GM21717 (cell line): ENCODE data around the gene OSBPL3.
A peak's percentile ranks its signal among the peaks of the same experiment; 100 is the strongest.

ENCODE experiments used
- ATAC-seq: cut with Tn5 transposase; IDR thresholded peaks from one replicate; pipeline ENCODE4 v1.9.1; 2021; ENCODE audit warnings: mild to moderate bottlenecking, moderate library complexity; ENCODE audit not compliant: unreplicated experiment

Gene OSBPL3

GRCh38 chr7:24870766-24871165 is 109.2 kb downstream of the OSBPL3 start:
- ATAC-seq = no peak

GRCh38 chr7:24869572-24869971 is 110.4 kb downstream of the OSBPL3 start:
- ATAC-seq = no peak

- no peak for ATAC-seq
Observed at GRCh38 chr7:24868741-24869140, 111.2 kb downstream of the OSBPL3 start.

GRCh38 chr7:24866004-24866615 is 113.9 kb downstream of the OSBPL3 start:
- no peak for ATAC-seq

- no peak for ATAC-seq
Observed at GRCh38 chr7:24864214-24864817, 115.7 kb downstream of the OSBPL3 start.

GRCh38 chr7:24863626-24864025 is 116.4 kb downstream of the OSBPL3 start:
- ATAC-seq = no peak

- no peak for ATAC-seq
Observed at GRCh38 chr7:24862461-24862860, 117.5 kb downstream of the OSBPL3 start.

- ATAC-seq = no peak
Observed at GRCh38 chr7:24861336-24861735, 118.6 kb downstream of the OSBPL3 start.

- no peak for ATAC-seq
Observed at GRCh38 chr7:24860611-24861010, 119.4 kb downstream of the OSBPL3 start.

GRCh38 chr7:24858108-24858977 is 121.6 kb downstream of the OSBPL3 start:
- ATAC-seq = no peak

GRCh38 chr7:24857623-24858022 is 122.4 kb downstream of the OSBPL3 start:
- no peak for ATAC-seq

- no peak for ATAC-seq
Observed at GRCh38 chr7:24854866-24855265, 125.1 kb downstream of the OSBPL3 start.

GRCh38 chr7:24851786-24852185 is 128.2 kb downstream of the OSBPL3 start:
- no peak for ATAC-seq

- ATAC-seq = no peak
Observed at GRCh38 chr7:24848878-24849277, 131.1 kb downstream of the OSBPL3 start.

- ATAC-seq = no peak
Observed at GRCh38 chr7:24847754-24848153, 132.2 kb downstream of the OSBPL3 start.

GRCh38 chr7:24843821-24844434 is 136.1 kb downstream of the OSBPL3 start:
- no peak for ATAC-seq

GRCh38 chr7:24842449-24843241 is 137.3 kb downstream of the OSBPL3 start:
- peak; percentile 59 for ATAC-seq

GRCh38 chr7:24842029-24842428 is 137.9 kb downstream of the OSBPL3 start:
- no peak for ATAC-seq

GRCh38 chr7:24840563-24840962 is 139.4 kb downstream of the OSBPL3 start:
- ATAC-seq = no peak

GRCh38 chr7:24836084-24836483 is 143.9 kb downstream of the OSBPL3 start:
- peak; percentile 64 for ATAC-seq

GRCh38 chr7:24835643-24836042 is 144.3 kb downstream of the OSBPL3 start:
- peak; percentile 1 for ATAC-seq
